Activated CD8-positive, alpha-beta memory T cell treated with anti-CD3 and anti-CD28 coated beads, Interleukin-2, amount 50 U/mL, for 24 hours (primary cell): ENCODE data around the gene NEO1.
"Not testable (repeated sequence)": the region's sequence is repeated elsewhere in the genome, so short reads cannot be mapped to it uniquely, and the experiment has no call there.

Experiments used
- DNase-seq: peaks from one replicate; pipeline ENCODE4 v3.0.0-alpha.2; 2020; ENCODE audit errors: extremely low read depth

NEO1 gene

DNA sequence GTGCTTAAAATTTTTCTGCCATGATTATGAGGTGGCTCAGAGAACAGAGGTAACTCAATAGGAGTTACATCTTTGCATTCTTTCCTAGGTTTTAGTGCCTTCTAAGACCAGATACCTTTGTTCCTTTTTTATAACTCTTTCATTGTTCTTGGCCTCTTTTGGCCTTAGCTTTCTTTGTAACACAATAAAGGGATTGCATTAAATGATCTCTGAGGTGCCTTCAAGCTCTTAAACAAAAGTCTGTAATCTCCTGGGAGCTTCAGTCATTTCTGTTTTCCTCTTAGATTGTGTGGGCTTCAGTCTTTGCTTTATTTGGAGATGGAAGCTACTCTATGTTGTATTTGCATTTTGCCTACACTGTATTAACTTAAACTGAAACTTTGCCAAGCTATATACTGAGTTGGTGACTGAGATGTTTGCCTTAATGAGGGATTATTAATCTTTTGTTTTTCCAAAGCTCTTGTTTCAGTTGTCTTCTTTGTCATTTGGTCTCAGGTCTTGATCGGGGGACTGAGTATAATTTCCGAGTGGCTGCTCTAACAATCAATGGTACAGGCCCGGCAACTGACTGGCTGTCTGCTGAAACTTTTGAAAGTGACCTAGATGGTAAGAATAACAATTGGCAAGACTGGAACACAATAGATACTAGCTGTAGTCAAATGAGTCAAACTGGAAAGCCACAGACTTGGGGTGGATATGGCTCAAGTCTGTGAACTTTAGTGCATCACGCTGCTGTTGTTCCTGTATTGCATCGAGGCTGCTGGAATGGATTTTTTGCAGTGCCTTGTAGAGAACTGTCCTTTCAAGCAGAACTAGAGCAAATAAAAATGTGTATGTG is 206.2 kb downstream of the NEO1 start:
- DNase-seq = no peak

DNA sequence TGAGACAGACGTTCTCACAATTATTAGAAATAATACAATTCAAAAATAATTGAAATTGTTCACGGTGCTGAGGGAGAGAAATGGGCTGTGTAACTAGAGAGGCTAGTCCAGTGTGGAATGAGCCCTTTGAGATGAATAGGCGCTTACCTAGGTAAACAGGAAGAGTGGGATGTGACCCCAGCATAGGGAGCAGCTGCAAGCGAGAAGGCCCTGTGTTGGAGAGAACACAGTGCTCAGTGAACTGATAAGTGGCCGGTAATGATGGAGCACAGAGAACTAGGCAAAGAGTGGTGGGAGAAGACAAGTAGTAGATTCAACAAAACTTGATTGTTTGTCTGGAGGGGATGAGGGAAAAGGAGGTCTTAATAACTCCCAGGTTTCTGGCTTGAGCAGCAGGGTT is 212.6 kb downstream of the NEO1 start:
- no peak for DNase-seq

DNA sequence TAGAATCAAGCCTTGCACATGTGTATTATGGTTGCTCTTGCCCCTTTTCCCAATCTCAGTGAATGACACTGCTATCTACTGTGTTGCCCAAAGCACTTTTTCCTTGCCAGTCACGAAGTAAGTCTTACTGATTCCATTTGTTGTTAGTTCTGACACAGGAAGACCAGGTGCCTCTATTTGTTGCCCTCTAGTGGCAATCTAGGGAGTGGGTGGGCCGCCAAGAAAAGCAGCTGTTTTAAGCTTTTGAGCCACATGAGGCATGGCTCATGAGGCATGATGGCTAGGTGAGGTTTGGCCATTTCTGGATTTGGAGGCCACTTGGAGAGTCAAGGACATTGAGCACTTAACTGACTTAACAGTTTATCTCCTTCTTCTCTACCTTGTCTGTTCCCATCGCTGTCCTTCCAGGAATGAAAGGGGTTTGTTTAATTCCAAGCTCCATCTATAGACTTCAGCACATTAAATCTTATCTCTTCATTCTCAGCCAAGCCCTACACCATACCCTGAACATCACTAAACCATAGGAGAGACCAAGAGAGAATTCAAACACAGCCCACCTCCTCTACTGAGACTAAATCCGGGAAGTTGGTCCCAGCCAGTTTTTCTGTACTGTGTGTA is 213.4 kb downstream of the NEO1 start:
- DNase-seq = peak; percentile 12

DNA sequence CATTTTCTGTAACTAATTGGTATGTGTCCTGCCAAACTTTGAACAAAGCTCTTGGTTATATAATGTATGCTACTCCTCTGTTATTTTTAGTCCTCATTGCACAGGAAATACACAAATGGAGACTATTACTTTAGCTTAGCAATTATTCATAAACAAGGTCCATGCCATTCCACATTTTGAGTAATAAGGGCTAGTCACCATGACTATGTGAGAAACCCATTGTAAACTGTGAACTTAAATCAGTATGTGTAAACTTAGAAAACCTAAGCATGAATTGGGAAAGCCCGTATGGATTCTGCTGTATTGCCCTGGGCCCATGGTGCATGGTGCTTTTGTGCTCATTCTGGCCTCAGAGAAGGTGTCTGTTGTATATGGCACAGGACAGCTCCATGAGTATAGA is 216.2 kb downstream of the NEO1 start:
- DNase-seq = no peak

DNA sequence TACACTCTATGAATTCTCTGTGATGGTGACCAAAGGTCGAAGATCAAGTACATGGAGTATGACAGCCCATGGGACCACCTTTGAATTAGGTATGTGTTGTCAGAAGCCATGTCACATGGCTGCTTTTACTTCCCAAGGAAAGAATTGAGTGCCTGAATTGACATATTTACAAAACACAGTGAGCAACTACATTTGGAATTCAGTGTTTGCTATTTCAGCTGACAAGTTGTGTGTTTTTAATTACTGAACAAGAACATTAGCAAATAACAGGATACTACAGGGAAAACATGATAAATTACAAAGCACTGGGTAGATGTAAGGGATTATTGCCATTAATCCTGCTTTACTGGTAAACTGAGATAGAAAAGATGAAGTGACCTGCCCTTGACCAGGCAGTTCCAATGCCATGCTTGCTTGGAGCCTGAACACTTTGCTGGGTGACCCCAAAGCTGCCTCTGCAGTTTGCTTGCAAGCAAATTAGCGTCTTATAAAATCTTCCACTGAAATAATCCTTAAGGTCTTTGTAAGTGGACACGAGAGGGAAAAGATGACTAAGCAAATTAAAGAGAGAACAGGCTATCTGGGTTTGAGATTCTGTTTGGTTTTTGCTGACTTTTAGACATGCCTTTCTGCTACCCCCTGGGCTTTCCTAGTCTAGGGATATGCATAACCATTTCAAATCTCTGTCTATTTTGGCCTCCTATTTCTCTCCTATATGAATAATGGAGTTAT is 218.3 kb downstream of the NEO1 start:
- no peak for DNase-seq

DNA sequence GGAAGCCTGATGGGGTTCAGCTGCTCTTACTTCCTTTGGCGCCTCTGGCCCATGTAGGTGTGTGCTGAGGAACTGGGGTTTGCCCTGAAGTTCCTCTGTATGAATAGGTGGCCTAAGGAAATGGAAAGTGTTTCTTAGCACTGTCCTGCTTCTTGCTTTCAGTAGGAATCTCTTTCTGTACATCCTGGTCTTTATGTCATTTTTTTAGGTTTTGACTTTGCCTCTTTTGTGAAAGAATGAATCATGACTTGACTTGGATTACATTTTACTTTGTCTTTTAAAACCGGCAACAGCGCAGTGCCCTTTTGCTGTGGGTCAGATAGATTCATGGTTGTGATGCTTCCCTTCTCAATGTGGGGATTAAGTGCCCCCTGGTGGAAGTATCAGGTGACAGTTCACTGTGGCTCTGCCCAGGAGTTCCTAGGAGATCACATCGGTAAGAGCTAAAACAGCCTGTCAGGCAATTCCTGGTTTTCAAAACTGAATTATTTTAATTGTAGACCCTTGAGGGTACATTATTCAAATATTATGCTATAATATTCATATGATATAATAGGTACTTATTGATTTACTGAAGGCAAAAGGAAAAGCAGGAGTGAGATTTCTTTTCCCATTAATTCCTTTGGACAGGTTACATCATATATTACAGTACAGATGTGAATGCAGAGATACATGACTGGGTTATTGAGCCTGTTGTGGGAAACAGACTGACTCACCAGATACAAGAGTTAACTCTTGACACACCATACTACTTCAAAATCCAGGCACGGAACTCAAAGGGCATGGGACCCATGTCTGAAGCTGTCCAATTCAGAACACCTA is 221.1 kb downstream of the NEO1 start:
- no peak for DNase-seq

DNA sequence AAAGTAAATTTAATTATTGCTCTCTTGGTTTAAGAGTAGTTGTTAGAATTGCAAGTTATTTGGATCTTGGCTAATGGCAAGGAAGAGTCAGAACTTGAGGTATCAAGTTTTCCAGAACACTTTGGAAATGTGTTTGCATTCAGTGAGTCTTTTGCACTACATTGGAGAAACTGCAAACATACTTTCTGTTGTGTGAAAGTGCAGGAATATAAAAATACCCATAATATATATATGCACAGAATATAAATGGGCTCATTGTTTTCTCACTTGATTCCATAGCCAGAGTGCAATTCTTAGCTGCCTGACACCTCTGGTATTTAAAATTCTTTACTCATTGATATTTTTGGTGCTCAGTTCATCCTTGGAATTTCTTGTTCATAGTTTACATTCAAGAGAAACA is 223.6 kb downstream of the NEO1 start:
- DNase-seq = no peak

DNA sequence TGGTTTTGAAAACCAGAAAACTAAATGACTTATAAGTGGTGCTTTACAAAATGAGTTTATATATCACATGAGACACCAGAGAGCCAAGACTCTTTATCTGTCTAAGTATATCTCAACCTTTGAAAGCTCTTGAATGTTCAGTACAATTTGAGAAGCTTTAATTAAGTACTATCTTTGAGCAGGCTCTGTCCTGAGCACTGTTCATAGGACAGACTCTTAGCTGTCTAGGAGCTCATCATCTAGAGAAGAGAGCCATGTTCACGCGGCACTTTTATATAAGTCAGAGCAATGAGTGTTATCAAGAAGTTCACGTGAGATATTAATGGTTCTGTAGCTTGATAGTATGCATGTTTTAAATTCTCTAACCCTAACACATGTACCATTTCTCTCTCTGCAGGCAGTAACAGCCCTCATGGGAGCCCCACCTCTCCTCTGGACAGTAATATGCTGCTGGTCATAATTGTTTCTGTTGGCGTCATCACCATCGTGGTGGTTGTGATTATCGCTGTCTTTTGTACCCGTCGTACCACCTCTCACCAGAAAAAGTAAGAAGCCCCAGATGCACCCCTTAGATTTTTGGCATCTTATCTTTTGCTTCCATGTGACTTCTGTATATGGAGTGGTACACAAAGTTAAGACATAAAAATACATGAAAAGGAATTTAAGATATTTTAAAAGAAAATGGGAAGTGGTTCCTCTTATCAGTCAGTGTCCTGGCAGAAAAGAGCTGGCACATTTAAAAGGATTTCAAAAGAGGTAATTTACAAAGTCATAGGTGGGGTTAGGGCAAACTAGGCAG is 230.5 kb downstream of the NEO1 start:
- no peak for DNase-seq

DNA sequence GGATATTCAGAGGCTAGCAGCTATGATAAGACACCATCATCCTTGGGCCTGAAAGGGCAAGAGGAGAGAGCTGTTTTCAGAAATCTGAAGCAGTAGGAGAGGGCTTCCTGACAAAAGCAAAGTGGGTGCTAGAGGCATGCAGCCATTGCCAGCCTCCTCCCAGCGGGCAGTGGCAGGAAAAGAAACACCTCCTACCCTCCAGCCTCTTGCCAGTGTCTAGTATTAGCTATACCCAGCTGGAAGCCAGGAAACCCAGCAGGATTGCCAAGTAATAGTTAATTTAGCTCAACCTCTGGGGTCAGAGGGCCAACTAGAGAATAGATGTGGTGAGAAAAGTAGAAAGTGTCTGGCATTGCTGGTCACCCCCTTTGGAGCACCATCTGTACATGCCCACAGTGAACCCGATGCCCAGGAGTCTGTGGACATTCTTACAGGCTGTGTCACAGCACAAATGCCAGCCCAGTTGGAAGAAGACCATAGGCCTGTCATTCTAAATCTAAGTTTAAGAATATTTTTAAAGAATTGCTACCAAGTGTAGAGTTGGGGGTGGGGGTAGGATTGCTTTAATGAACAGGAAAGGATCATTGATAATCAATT is 231.2 kb downstream of the NEO1 start:
- no peak for DNase-seq

DNA sequence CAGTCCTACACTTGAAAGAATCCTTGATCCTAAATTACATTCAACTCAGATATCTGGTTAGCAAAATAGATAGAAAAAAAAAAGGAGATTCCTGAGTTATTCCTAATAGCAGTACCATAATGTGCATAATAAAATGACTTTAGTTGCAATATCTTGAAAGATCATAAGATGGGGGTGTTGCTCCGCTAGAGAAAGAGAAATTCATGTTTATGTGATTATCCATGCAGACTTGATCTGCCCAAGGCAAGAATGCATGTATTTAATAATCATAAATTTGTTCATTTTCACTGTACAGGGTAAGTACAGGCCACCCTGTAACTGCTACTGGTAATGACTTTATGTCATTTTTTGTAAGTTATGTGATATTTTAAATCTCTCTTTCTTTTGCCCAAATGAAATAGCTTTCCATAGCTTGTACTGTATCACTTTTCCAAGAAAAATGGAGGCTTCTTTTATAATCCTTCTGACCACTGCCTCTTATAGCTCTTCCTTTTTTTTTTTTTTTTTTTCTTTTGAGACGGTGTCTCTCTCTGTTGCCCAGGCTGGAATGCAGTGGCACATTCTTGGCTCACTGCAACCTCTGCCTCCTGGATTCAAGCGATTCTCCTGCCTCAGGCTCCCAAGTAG is 231.9 kb downstream of the NEO1 start:
- no peak for DNase-seq

DNA sequence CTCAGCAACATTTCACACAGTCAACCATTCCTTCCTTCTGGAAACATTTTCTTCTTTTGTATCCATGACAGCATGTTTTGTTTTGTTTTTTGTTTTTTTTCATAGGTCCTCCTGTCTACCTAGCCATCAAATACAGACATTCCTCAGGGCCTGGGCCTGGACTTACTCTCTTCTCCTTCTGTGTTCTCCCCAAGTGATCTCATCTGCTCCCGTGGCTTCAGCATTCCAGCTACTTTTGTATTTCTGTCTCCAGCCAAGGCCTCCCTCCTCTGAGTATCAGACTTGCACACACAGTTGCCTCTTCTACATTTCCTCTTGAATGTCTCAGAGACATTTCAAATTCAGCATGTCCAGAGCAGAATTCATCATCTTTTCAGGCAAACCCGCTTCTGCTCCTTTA is 234.0 kb downstream of the NEO1 start:
- no peak for DNase-seq

DNA sequence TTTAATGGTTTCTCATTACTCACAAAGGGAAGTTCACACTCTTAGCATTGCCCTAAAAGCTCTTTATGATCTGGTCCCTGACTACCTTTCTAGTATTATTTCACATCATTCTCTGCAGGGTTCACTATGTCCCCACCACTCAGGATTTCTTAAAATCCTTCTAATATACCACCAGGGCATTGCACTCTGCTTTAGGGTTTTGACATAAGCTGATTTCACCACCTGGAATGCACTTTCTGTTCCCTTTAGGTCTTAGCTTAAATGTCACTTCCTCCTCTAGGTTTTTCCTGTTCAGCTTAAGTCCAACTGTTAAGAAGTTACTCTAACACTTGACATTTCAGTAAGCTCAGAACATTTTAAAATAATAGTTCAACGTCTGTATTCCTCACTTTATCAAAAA is 234.8 kb downstream of the NEO1 start:
- DNase-seq = no peak

DNA sequence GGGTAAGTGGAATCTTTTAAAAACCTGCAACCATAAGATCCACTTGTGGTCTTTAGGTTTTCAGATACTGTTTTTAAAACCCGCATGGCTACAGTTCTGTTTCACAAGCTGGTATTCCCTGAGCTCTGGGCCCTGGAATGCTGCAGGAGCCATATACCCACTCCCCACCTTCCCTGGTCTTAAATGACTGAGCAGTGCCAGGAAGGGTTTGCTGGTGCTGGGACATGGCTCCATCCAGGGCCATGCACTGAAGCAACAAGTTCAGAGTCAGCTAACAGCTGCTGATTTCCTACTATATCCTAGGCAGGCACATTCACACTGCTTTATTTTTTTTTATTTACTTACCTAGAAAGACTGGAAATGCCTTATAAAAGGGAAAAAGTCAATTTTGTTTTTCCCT is 239.2 kb downstream of the NEO1 start:
- no peak for DNase-seq

DNA sequence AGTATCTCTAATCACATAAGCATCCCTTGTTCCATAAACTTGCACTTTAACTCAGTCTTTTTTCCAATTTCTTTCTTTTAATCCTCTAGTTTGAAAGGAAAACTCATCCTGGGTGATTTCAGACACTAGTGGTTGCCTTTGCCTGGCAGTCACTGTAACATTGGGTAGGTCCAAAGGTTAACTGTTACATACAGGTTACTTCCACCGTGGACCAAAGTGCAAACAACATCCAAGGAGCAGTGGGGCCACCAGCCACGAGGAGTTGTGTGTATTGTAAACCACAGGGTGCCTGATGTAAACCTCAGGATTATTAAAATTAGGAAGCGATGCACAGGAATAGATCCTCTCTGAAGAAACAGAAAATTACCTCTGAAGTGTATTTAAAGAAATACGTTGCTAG is 241.5 kb downstream of the NEO1 start:
- no peak for DNase-seq

DNA sequence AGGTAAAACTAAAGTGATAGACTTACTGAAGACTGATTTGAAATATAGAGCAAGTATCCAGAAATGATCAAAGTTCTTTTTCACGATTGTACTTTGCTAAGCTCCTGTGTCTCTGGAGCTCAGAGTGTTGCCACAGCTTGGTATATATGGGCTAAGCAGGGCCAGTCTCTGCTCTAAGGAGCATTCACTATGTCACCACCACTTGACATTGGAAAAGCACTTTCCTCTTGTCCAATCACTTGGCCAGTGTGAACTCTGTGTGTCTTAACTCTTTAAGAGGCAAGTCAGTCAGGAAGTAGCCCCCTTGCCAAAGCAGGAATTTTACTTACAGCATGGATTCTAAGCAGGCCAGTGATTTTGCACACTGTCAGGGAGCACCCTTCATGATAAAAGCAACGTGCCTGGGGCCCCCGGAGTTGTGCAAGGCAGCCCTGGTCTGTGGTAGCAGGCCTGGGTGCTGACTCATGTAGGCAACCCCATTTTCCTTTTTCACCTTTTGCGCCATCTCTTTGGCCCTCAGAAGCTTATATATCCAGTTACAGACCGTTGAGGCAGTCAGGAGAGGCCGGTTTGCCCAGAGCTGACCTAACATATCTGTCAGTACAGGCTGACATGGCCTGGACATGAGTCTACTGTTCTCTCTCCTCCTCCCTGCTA is 243.5 kb downstream of the NEO1 start:
- DNase-seq = no peak

DNA sequence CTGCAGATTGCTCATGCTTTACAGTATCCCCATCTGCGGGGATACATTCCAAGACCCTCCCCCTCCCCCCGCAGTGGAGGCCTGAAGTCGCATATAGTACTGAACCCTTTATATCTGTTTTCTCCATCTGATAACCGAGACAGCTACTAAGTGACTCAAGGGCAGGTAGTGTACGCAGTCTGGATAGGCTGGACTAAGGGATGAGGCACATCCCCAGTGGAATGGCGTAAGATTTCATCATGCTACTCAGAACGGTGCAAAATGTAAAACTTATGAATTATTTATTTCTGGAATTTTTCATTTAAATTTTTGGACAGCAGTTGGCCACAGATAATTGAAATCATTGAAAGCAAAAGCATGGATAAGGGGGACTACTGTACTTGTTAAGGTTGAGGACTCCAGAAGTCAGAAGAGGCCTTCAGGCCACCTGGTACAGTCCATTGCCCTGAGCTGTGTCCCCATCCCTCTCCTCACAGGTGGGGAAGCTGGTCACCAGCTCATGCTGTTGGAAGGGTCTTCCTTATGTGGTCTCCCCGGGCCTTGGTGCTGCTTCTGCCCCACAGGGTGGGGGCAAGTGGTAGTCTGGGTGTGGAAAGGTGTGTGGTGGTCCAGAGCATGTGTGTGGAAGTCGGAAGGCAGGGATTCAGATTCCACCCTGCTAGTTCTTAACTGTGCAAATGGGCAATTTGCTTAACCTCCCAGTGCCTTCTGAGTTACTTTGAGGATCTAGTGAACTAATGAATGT is 244.5 kb downstream of the NEO1 start:
- no peak for DNase-seq

DNA sequence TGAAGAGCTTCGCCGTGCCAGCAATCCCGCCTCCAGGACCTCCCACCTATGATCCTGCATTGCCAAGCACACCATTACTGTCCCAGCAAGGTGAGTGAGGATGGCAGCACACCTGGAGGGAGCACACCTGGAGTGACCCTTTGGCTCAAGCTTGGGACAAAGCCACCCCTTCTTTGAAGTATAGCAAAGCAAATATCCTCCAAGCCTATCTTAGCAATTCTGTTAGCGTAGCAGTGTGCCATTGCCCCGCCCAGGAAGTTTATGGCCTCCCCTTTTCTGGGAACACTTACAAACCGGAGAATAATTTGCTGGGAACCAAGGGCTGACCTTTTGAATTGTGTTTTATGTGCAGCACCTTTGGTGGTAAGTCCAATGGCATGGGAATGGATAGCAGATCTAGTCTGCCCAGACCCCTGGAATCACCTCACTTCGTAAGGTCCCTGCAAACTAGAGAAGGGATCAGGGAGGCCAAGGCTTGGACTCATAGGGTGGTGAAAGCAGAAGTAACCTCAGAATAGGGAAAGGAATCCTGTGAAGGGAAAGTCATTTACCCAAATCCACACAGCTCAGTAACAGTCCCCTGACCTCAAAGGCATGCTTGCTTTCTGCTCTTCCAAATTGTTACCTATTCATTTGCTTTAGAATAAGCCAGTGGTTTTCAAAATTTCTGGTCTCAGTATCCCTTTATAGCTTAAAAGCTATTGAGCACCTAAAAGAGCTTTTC is 246.4 kb downstream of the NEO1 start:
- no peak for DNase-seq

DNA sequence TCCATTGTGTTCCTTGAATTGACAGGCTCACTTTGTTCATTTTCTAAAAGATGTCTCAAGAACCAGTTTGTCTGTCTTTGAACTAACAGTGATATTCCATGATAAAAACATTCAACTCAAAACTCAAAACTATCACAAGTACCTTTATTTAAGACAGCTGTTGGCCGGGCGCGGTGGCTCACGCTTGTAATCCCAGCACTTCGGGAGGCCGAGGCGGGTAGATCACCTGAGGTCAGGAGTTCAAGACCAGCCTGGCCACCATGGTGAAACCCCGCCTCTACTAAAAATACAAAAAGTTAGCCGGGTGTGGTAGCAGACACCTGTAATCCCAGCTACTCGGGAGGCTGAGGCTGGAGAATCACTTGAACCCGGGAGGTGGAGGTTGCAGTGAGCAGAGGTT is 248.0 kb downstream of the NEO1 start:
- DNase-seq = not testable (repeated sequence)
